Mesendoderm (in vitro differentiated cells): ENCODE results near the gene BACE1.

Experiments used
- DNase-seq: peaks from one replicate; pipeline ENCODE4 v3.0.0; 2013
- H2AK5ac ChIP-seq: 2 replicates; pipeline ENCODE4 v1.6.1; 2013; ENCODE audit warnings: low read length, inconsistent platforms
- H2BK120ac ChIP-seq: 2 replicates; pipeline ENCODE4 v1.6.1; 2013; ENCODE audit warnings: low read depth, mild to moderate bottlenecking, low read length, moderate library complexity, mixed read lengths
- H2BK15ac ChIP-seq: replicated peaks from 2 replicates; pipeline ENCODE4 v1.6.1; 2013; ENCODE audit warnings: low read depth, mild to moderate bottlenecking, moderate library complexity
- H2BK5ac ChIP-seq: 2 replicates; pipeline ENCODE4 v1.6.1; 2013; ENCODE audit warnings: low read length, inconsistent platforms
- H3K18ac ChIP-seq: 2 replicates; pipeline ENCODE4 v1.6.1; 2013; ENCODE audit warnings: mild to moderate bottlenecking, low read length, mixed read lengths
- H3K23ac ChIP-seq: one replicate; pipeline ENCODE4 v1.6.1; 2013; ENCODE audit warnings: low read length
- H3K27ac ChIP-seq: 2 replicates; pipeline ENCODE4 v1.5.1; 2013; ENCODE audit warnings: low read depth, mild to moderate bottlenecking, inconsistent platforms, low read length, moderate library complexity
- H3K27me3 ChIP-seq: 2 replicates; pipeline ENCODE4 v1.6.1; 2013; ENCODE audit warnings: low read length, control low read depth, mild to moderate bottlenecking, inconsistent platforms; ENCODE audit not compliant: insufficient read depth, poor library complexity
- H3K36me3 ChIP-seq: 2 replicates; pipeline ENCODE4 v1.6.1; 2013; ENCODE audit warnings: low read length, inconsistent platforms; ENCODE audit not compliant: control insufficient read depth, insufficient read depth
- H3K4ac ChIP-seq: one replicate; pipeline ENCODE4 v1.6.1; 2013; ENCODE audit warnings: low read depth, mild to moderate bottlenecking, low read length, moderate library complexity
- H3K4me1 ChIP-seq: 2 replicates; pipeline ENCODE4 v1.6.1; 2013; ENCODE audit warnings: low read depth, low read length, inconsistent platforms; ENCODE audit not compliant: control insufficient read depth
- H3K4me2 ChIP-seq: 2 replicates; pipeline ENCODE4 v1.6.1; 2013; ENCODE audit warnings: low read length
- H3K4me3 ChIP-seq: 2 replicates; pipeline ENCODE4 v1.5.1; 2013; ENCODE audit warnings: mild to moderate bottlenecking, low read length
- H3K56ac ChIP-seq: one replicate; pipeline ENCODE4 v1.6.1; 2013; ENCODE audit warnings: low read length
- H3K79me1 ChIP-seq: 2 replicates; pipeline ENCODE4 v1.6.1; 2013; ENCODE audit warnings: low read length, inconsistent platforms
- H3K79me2 ChIP-seq: 2 replicates; pipeline ENCODE4 v1.6.1; 2013; ENCODE audit warnings: mild to moderate bottlenecking, low read length; ENCODE audit not compliant: control insufficient read depth, insufficient read depth
- H3K9ac ChIP-seq: 2 replicates; pipeline ENCODE4 v1.6.1; 2013; ENCODE audit warnings: low read length, inconsistent platforms
- H4K5ac ChIP-seq: one replicate; pipeline ENCODE4 v1.6.1; 2013; ENCODE audit warnings: low read length
- H4K8ac ChIP-seq: one replicate; pipeline ENCODE4 v1.6.1; 2013; ENCODE audit warnings: low read depth, mild to moderate bottlenecking, control low read depth, low read length, moderate library complexity
- WGBS: extraction: QIAGEN DNeasy Blood & Tissue Kit; methylation state at CpG from one replicate; pipeline ENCODE4 v1.1.7; 2013; ENCODE audit warnings: low lambda C conversion rate, missing lambda C conversion rate; ENCODE audit not compliant: insufficient coverage; ENCODE audit errors: extremely low coverage; 5-methylcytosine and 5-hydroxymethylcytosine counted together

Gene BACE1

GRCh38 chr11:117290809-117291396 lies 25.2 kb downstream of the BACE1 start, which contains the start of gene BACE1-AS:
Gene BACE1-AS (plus strand): TSS chr11:117291346.
- Histone ChIP-seq H4K5ac (no peak within 1 kb of the TSS), H3K79me1 (no peaks in the 10 kb centered on the region), H2BK120ac (no peak within 1 kb of the TSS), H3K36me3 (peaks cover 4% of the 10 kb centered on the region), H4K8ac (no peak within 1 kb of the TSS), H3K4ac (no peak within 1 kb of the TSS), H3K27ac (peak within 1 kb of the TSS; percentile 20), H3K4me1 (no peaks in the 10 kb centered on the region), H3K4me3 (no peak within 1 kb of the TSS), H3K9ac (no peak within 1 kb of the TSS), H3K27me3 (no peaks in the 10 kb centered on the region), H3K23ac (no peak within 1 kb of the TSS), H2BK5ac (no peak within 1 kb of the TSS), H3K56ac (no peak within 1 kb of the TSS), H3K4me2 (no peak within 1 kb of the TSS), H3K79me2 (no peaks in the 10 kb centered on the region), H3K18ac (no peak within 1 kb of the TSS), H2BK15ac (no peak within 1 kb of the TSS), H2AK5ac (no peak within 1 kb of the TSS)
- DNase-seq: no peak
- WGBS: no CpG with 5 or more reads among the region's 8 CpGs

DNA sequence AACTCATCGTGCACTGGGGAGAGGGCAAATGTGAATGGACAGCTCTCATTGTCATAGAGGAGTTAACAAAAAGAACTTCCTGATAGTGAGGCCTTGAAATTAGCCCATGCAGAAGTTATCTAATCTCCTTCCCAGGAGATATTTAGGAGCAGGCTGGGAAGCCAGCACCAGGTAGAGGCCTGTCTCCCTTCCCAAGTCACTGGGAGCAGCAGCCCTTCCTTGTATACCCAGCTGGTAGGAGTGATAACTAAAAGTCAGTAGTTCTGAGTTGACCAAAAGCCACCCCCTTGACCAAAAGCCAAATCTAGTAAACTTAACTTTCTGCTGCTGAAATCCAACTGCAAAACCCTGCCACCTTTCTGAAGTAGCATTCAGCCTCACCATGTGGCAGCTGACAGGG lies 26.3 kb downstream of the BACE1 start:
- H3K4me3 ChIP-seq: no peak overlapping the region
- H3K4ac ChIP-seq: no peak overlapping the region
- no peak overlapping the region for H2BK15ac ChIP-seq
- peaks cover 6% of the 10 kb centered on the region for H3K36me3 ChIP-seq
- no peaks in the 10 kb centered on the region for H3K4me1 ChIP-seq
- H3K79me2 ChIP-seq: no peaks in the 10 kb centered on the region
- H3K9ac ChIP-seq: no peak overlapping the region
- H3K23ac ChIP-seq: no peak overlapping the region
- H2BK120ac ChIP-seq: no peak overlapping the region
- no peak overlapping the region for H2BK5ac ChIP-seq
- H3K4me2 ChIP-seq: no peak overlapping the region
- H4K8ac ChIP-seq: no peak overlapping the region
- H3K27me3 ChIP-seq: no peaks in the 10 kb centered on the region
- H3K18ac ChIP-seq: no peak overlapping the region
- no CpG with 5 or more reads among the region's 1 CpG for WGBS
- H2AK5ac ChIP-seq: no peak overlapping the region
- peak; percentile 22 for DNase-seq
- H3K56ac ChIP-seq: no peak overlapping the region
- H4K5ac ChIP-seq: no peak overlapping the region
- no peaks in the 10 kb centered on the region for H3K79me1 ChIP-seq
- H3K27ac ChIP-seq: peak overlapping the region; percentile 20

DNA sequence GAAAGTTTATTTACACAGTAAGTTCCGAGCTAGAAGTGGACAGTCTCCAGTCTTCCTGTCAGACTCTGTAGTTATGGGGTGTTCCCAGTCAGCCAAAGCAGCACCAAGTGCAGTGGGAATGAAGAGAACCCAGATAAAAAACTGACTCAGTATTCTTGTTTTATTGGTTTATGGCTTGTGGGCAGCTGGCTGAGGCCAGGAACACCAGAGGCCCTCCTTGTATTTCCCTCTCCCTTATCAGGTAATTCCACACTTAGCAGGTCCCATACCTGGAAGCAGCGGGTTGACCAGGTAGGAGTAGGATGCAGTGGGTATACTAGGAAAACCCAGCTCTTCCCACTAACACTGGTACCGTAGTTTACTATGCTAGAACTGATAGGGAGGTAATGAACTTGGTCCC lies 28.4 kb downstream of the BACE1 start:
- no peak overlapping the region for H2BK15ac ChIP-seq
- DNase-seq: no peak
- no peak overlapping the region for H3K56ac ChIP-seq
- H3K79me1 ChIP-seq: no peaks in the 10 kb centered on the region
- WGBS: no CpG with 5 or more reads among the region's 3 CpGs
- no peak overlapping the region for H4K5ac ChIP-seq
- H3K4me3 ChIP-seq: no peak overlapping the region
- H3K4me2 ChIP-seq: no peak overlapping the region
- no peaks in the 10 kb centered on the region for H3K27me3 ChIP-seq
- no peak overlapping the region for H3K27ac ChIP-seq
- no peak overlapping the region for H3K4ac ChIP-seq
- H3K79me2 ChIP-seq: no peaks in the 10 kb centered on the region
- H2AK5ac ChIP-seq: no peak overlapping the region
- H3K9ac ChIP-seq: no peak overlapping the region
- H3K18ac ChIP-seq: no peak overlapping the region
- no peak overlapping the region for H4K8ac ChIP-seq
- no peaks in the 10 kb centered on the region for H3K4me1 ChIP-seq
- no peak overlapping the region for H2BK5ac ChIP-seq
- no peak overlapping the region for H2BK120ac ChIP-seq
- H3K23ac ChIP-seq: no peak overlapping the region
- peaks cover 2% of the 10 kb centered on the region for H3K36me3 ChIP-seq

DNA sequence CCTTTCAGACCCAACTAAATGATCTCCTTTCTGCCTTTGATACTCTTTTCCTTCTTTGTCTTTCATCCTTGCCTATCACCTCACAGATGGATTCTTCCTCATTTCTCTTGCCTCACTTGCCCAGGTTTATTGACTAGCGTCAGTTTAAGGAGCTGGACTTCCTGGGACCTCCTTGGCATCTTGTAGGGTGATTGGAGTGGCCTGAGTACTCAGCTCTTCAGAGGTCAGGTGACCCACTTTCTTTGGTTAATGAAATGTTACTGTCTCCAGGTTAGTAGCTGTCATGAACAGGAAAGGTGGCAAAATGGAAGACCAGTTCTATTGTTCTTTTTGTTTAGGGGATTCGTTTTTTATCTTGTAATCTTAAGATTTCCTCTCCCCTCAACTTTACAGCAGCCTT lies 29.5 kb downstream of the BACE1 start:
- WGBS: no CpG with 5 or more reads among the region's 2 CpGs
- Histone ChIP-seq H3K56ac (no peak overlapping the region), H3K79me2 (no peaks in the 10 kb centered on the region), H3K4me1 (no peaks in the 10 kb centered on the region), H2BK5ac (no peak overlapping the region), H3K36me3 (peaks cover 5% of the 10 kb centered on the region), H3K4me3 (no peak overlapping the region), H3K23ac (no peak overlapping the region), H3K18ac (no peak overlapping the region), H2AK5ac (no peak overlapping the region), H2BK120ac (no peak overlapping the region), H4K5ac (no peak overlapping the region), H4K8ac (no peak overlapping the region), H2BK15ac (no peak overlapping the region), H3K4me2 (no peak overlapping the region), H3K27ac (no peak overlapping the region), H3K9ac (no peak overlapping the region), H3K79me1 (no peaks in the 10 kb centered on the region), H3K27me3 (no peaks in the 10 kb centered on the region), H3K4ac (no peak overlapping the region)
- DNase-seq: no peak

- Histone ChIP-seq H3K79me1 (no peaks in the 10 kb centered on the region), H3K4ac (no peak overlapping the region), H4K5ac (no peak overlapping the region), H2BK120ac (no peak overlapping the region), H2BK5ac (no peak overlapping the region), H4K8ac (no peak overlapping the region), H2AK5ac (no peak overlapping the region), H3K18ac (no peak overlapping the region), H3K23ac (no peak overlapping the region), H3K36me3 (peaks cover 5% of the 10 kb centered on the region), H3K27me3 (no peaks in the 10 kb centered on the region), H3K9ac (no peak overlapping the region), H3K4me3 (no peak overlapping the region), H3K4me2 (no peak overlapping the region), H3K4me1 (no peaks in the 10 kb centered on the region), H3K79me2 (no peaks in the 10 kb centered on the region), H3K56ac (no peak overlapping the region), H2BK15ac (no peak overlapping the region), H3K27ac (peak overlapping the region; percentile 59)
- whole genome bisulfite sequencing: no CpG with 5 or more reads among the region's 2 CpGs
- DNase-seq: no peak
Measured at GRCh38 chr11:117284053-117284452, 32.0 kb downstream of the BACE1 start.

GRCh38 chr11:117282956-117283355 lies 33.1 kb downstream of the BACE1 start:
- Histone ChIP-seq H4K5ac (no peak overlapping the region), H2BK5ac (no peak overlapping the region), H2BK120ac (no peak overlapping the region), H3K56ac (no peak overlapping the region), H3K18ac (no peak overlapping the region), H2AK5ac (no peak overlapping the region), H3K4ac (no peak overlapping the region), H3K79me2 (no peaks in the 10 kb centered on the region), H4K8ac (no peak overlapping the region), H3K36me3 (peaks cover 5% of the 10 kb centered on the region), H3K79me1 (no peaks in the 10 kb centered on the region), H3K23ac (no peak overlapping the region), H3K4me2 (no peak overlapping the region), H2BK15ac (no peak overlapping the region), H3K27me3 (no peaks in the 10 kb centered on the region), H3K4me1 (no peaks in the 10 kb centered on the region), H3K9ac (no peak overlapping the region), H3K4me3 (no peak overlapping the region), H3K27ac (no peak overlapping the region)
- WGBS: no CpG with 5 or more reads among the region's 3 CpGs
- no peak for DNase-seq
